ENCODE data around the gene PDE4B.

The PDE4B gene

GRCh38 chr1:66360285-66360724, 567.6 kb downstream of the PDE4B start:
- no peak for DNase-seq (ENCODE audit: low read depth)

GRCh38 chr1:66364578-66365391, 572.1 kb downstream of the PDE4B start:
- no peak for DNase-seq (ENCODE audit: low read depth)

GRCh38 chr1:66365635-66366034, 572.9 kb downstream of the PDE4B start:
- peak; percentile 84 for DNase-seq (ENCODE audit: low read depth)

GRCh38 chr1:66366634-66367033, 573.9 kb downstream of the PDE4B start:
- no peak for DNase-seq (ENCODE audit: low read depth)

GRCh38 chr1:66367369-66367768, 574.7 kb downstream of the PDE4B start:
- no peak for DNase-seq (ENCODE audit: low read depth)

- DNase-seq (ENCODE audit: low read depth) = no peak
Measured at GRCh38 chr1:66368261-66368660, 575.6 kb downstream of the PDE4B start.

- DNase-seq (ENCODE audit: low read depth) = no peak
Measured at GRCh38 chr1:66370462-66370971, 577.8 kb downstream of the PDE4B start.

GRCh38 chr1:66371233-66372005, 578.7 kb downstream of the PDE4B start:
- DNase-seq (ENCODE audit: low read depth) = no peak

GRCh38 chr1:66372522-66373101, 579.9 kb downstream of the PDE4B start:
- no peak for DNase-seq (ENCODE audit: low read depth)

GRCh38 chr1:66373157-66373591, 580.5 kb downstream of the PDE4B start:
- DNase-seq (ENCODE audit: low read depth) = no peak

- no peak for DNase-seq (ENCODE audit: low read depth)
Measured at GRCh38 chr1:66374148-66374547, 581.5 kb downstream of the PDE4B start.

- DNase-seq (ENCODE audit: low read depth) = peak; percentile 89
Measured at GRCh38 chr1:66374561-66375111, 581.9 kb downstream of the PDE4B start.

GRCh38 chr1:66375125-66375524, 582.4 kb downstream of the PDE4B start:
- DNase-seq (ENCODE audit: low read depth) = no peak

- no peak for DNase-seq (ENCODE audit: low read depth)
Measured at GRCh38 chr1:66380452-66381212, 587.9 kb downstream of the PDE4B start.

- DNase-seq (ENCODE audit: low read depth) = no peak
Measured at GRCh38 chr1:66381621-66382275, 589.1 kb downstream of the PDE4B start.

GRCh38 chr1:66383168-66383567, 590.5 kb downstream of the PDE4B start:
- no peak for DNase-seq (ENCODE audit: low read depth)

- no peak for DNase-seq (ENCODE audit: low read depth)
Measured at GRCh38 chr1:66383611-66384010, 590.9 kb downstream of the PDE4B start.

- DNase-seq (ENCODE audit: low read depth) = no peak
Measured at GRCh38 chr1:66384258-66384921, 591.7 kb downstream of the PDE4B start.

- no peak for DNase-seq (ENCODE audit: low read depth)
Measured at GRCh38 chr1:66386712-66387111, 594.0 kb downstream of the PDE4B start.

- DNase-seq (ENCODE audit: low read depth) = no peak
Measured at GRCh38 chr1:66388913-66389312, 596.2 kb downstream of the PDE4B start.

Data from stromal cell of bone marrow (primary cell).